ENCODE measurements around the gene TRIP4. TPM values are rescaled to one million over a fixed set of nuclear protein-coding genes. Genes with fewer than 3 reads are reported as not detected.
A peak's percentile ranks its signal among the peaks of the same experiment; 100 is the strongest.

The TRIP4 gene
- polyA plus RNA-seq, 3 donors, result 23.0 to 40.1 (median 35.6) TPM

- Histone ChIP-seq H2AFZ (ENCODE audit: insufficient read depth, low read depth, low read length, poor library complexity, severe bottlenecking) (no peak overlapping the region), H3K27ac (ENCODE audit: low read depth in 1 of 2, low read length in 2 of 2) (peak overlapping the region; percentile 30 to 74), H3K4me2 (replicated peaks; ENCODE audit: extremely low read depth, low read length, poor library complexity, severe bottlenecking) (peak overlapping the region; percentile 19), H3K4me3 (replicated peaks in 1 of 3; ENCODE audit: low read depth in 2 of 3, low read length in 3 of 3) (peak overlapping the region in 1 of 3 experiments; percentile 13), H3K27me3 (ENCODE audit: control insufficient read depth in 2 of 2, insufficient read depth in 2 of 2, low read length in 2 of 2) (no peaks in the 10 kb centered on the region), H3K79me2 (ENCODE audit: insufficient read depth, low read length) (peaks cover 68% of the 10 kb centered on the region), H3K4me1 (ENCODE audit: control insufficient read depth in 1 of 2, insufficient read depth in 2 of 2, low read length in 2 of 2) (peaks cover 36 to 38% of the 10 kb centered on the region in 2 donors), H3K36me3 (replicated peaks in 1 of 2; ENCODE audit: control insufficient read depth in 1 of 2, insufficient read depth in 2 of 2, low read length in 2 of 2) (peaks cover 37 to 59% of the 10 kb centered on the region in 2 donors), H3K9ac (ENCODE audit: insufficient read depth, low read length, poor library complexity, severe bottlenecking) (no peak overlapping the region), H4K20me1 (ENCODE audit: insufficient read depth, low read length) (peaks cover 87% of the 10 kb centered on the region), H3K9me3 (replicated peaks in 1 of 2; ENCODE audit: control insufficient read depth in 1 of 2, insufficient read depth in 1 of 2, low read length in 2 of 2) (no peaks in the 10 kb centered on the region)
- no peak for DNase-seq
- H3K4me1 Mint-ChIP-seq, result peaks cover 50% of the 10 kb centered on the region
- H3K9me3 Mint-ChIP-seq, result no peaks in the 10 kb centered on the region
- no peaks in the 10 kb centered on the region for H3K27me3 Mint-ChIP-seq (ENCODE audit: low read depth in 3 of 3)
- peaks cover 44 to 51% of the 10 kb centered on the region in 2 donors for H3K36me3 Mint-ChIP-seq
- peak overlapping the region in 1 of 2 donors; percentile 39 for H3K4me3 Mint-ChIP-seq
- TF ChIP-seq, protein P1, sequence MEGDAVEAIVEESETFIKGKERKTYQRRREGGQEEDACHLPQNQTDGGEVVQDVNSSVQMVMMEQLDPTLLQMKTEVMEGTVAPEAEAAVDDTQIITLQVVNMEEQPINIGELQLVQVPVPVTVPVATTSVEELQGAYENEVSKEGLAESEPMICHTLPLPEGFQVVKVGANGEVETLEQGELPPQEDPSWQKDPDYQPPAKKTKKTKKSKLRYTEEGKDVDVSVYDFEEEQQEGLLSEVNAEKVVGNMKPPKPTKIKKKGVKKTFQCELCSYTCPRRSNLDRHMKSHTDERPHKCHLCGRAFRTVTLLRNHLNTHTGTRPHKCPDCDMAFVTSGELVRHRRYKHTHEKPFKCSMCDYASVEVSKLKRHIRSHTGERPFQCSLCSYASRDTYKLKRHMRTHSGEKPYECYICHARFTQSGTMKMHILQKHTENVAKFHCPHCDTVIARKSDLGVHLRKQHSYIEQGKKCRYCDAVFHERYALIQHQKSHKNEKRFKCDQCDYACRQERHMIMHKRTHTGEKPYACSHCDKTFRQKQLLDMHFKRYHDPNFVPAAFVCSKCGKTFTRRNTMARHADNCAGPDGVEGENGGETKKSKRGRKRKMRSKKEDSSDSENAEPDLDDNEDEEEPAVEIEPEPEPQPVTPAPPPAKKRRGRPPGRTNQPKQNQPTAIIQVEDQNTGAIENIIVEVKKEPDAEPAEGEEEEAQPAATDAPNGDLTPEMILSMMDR (IDR thresholded peaks at IDR 0.05), result no peak
- WGBS (ENCODE audit: insufficient coverage), result no CpG with 5 or more reads among the region's 4 CpGs
- intact Hi-C loops (cut with micrococcal nuclease), result no loop called here
- peak overlapping the region; percentile 44 to 89 (median 85) for H3K27ac Mint-ChIP-seq
Observed at GRCh38 chr15:64503197-64503596, 115.6 kb downstream of the TRIP4 start.

DNA sequence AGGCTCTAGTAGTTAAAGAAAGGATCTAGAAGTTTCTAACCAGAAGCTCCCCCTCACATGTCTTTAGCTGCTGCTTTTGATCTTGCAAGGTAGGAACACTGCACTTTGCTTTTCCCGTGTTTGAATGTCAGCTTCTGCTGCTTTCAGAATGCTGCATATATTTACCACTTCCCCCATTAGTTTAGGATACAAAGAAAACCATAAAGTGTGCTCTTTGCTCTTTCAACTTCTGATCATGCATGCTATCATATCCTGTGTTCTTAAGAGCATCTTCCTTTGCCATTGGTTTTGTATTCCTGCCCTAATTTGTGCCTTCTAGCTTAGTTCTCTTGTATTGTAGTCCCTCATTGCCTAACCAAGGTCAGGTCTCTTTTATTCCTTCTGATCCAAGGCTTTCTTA is 116.0 kb downstream of the TRIP4 start:
- no peaks in the 10 kb centered on the region for H3K27me3 ChIP-seq (ENCODE audit: control insufficient read depth in 2 of 2, insufficient read depth in 2 of 2, low read length in 2 of 2)
- Mint-ChIP-seq H3K27me3 (ENCODE audit: low read depth in 3 of 3) (no peaks in the 10 kb centered on the region), H3K9me3 (no peaks in the 10 kb centered on the region), H3K4me3 (peak overlapping the region in 1 of 2 donors; percentile 19), H3K4me1 (peaks cover 50% of the 10 kb centered on the region), H3K36me3 (peaks cover 45 to 51% of the 10 kb centered on the region in 2 donors), H3K27ac (peak overlapping the region in 5 of 7 donors; percentile 1 to 89 (median 62))
- no peak for DNase-seq
- no peak overlapping the region for H2AFZ ChIP-seq (ENCODE audit: insufficient read depth, low read depth, low read length, poor library complexity, severe bottlenecking)
- peaks cover 36 to 55% of the 10 kb centered on the region in 2 donors for H3K36me3 ChIP-seq (replicated peaks in 1 of 2; ENCODE audit: control insufficient read depth in 1 of 2, insufficient read depth in 2 of 2, low read length in 2 of 2)
- peak overlapping the region; percentile 19 for H3K4me2 ChIP-seq (replicated peaks; ENCODE audit: extremely low read depth, low read length, poor library complexity, severe bottlenecking)
- peak overlapping the region in 1 of 2 donors; percentile 74 for H3K27ac ChIP-seq (ENCODE audit: low read depth in 1 of 2, low read length in 2 of 2)
- H3K9me3 ChIP-seq (replicated peaks in 1 of 2; ENCODE audit: control insufficient read depth in 1 of 2, insufficient read depth in 1 of 2, low read length in 2 of 2), result no peaks in the 10 kb centered on the region
- H3K79me2 ChIP-seq (ENCODE audit: insufficient read depth, low read length), result peaks cover 69% of the 10 kb centered on the region
- no CpG with 5 or more reads among the region's 1 CpG for WGBS (ENCODE audit: insufficient coverage)
- intact Hi-C loops (cut with micrococcal nuclease), result no loop called here
- TF ChIP-seq, protein P1 (IDR thresholded peaks at IDR 0.05), result no peak
- H3K4me3 ChIP-seq (replicated peaks in 1 of 3; ENCODE audit: low read depth in 2 of 3, low read length in 3 of 3), result peak overlapping the region in 1 of 3 experiments; percentile 13
- peaks cover 36 to 38% of the 10 kb centered on the region in 2 donors for H3K4me1 ChIP-seq (ENCODE audit: control insufficient read depth in 1 of 2, insufficient read depth in 2 of 2, low read length in 2 of 2)
- peaks cover 87% of the 10 kb centered on the region for H4K20me1 ChIP-seq (ENCODE audit: insufficient read depth, low read length)
- H3K9ac ChIP-seq (ENCODE audit: insufficient read depth, low read length, poor library complexity, severe bottlenecking), result no peak overlapping the region

Small RNA genes within 50 kb of the gene (small RNA-seq; reads per million reads assigned to genes)
- gene RF00019 (ENCODE audit: insufficient read length, low read depth) (not detected), gene RF00554 (ENCODE audit: insufficient read length, low read depth) (not detected)

Other genes starting within 250 kb of the TRIP4 start
- 1 to 10 TPM in 1 of 3 donors, under 1 TPM in 2; 0.19 to 1.2 (median 0.80) TPM for gene SNX22, start 236.1 kb upstream of the TRIP4 start, polyA plus RNA-seq
- 100 to 1,000 TPM; 224 to 532 (median 520) TPM for gene PPIB, start 224.8 kb upstream of the TRIP4 start, polyA plus RNA-seq
- 1 to 10 TPM; 4.3 to 8.6 (median 7.7) TPM for gene CSNK1G1, start 31.7 kb upstream of the TRIP4 start, polyA plus RNA-seq
- gene PCLAF, start 6.4 kb upstream of the TRIP4 start, polyA plus RNA-seq, result not detected
- gene ZNF609, start 72.7 kb downstream of the TRIP4 start, polyA plus RNA-seq, result 10 to 100 TPM in 1 of 3 donors, 1 to 10 TPM in 2; 1.3 to 13.2 (median 1.7) TPM

Measured in CD14-positive monocyte (primary cell).